ENCODE results near the gene ZNF142. TPM values are rescaled to one million over a fixed set of nuclear protein-coding genes. Genes with fewer than 3 reads are reported as not detected.

The ZNF142 gene
- total and polyA plus RNA-seq, 11 donors = 10.4 to 46.0 (median 21.3) TPM

- TF ChIP-seq, protein P1, sequence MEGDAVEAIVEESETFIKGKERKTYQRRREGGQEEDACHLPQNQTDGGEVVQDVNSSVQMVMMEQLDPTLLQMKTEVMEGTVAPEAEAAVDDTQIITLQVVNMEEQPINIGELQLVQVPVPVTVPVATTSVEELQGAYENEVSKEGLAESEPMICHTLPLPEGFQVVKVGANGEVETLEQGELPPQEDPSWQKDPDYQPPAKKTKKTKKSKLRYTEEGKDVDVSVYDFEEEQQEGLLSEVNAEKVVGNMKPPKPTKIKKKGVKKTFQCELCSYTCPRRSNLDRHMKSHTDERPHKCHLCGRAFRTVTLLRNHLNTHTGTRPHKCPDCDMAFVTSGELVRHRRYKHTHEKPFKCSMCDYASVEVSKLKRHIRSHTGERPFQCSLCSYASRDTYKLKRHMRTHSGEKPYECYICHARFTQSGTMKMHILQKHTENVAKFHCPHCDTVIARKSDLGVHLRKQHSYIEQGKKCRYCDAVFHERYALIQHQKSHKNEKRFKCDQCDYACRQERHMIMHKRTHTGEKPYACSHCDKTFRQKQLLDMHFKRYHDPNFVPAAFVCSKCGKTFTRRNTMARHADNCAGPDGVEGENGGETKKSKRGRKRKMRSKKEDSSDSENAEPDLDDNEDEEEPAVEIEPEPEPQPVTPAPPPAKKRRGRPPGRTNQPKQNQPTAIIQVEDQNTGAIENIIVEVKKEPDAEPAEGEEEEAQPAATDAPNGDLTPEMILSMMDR (IDR thresholded peaks at IDR 0.05) = no peak
- no peak for TF ChIP-seq POLR2A (IDR thresholded peaks at IDR 0.05)
- Histone ChIP-seq H3K27me3 (no peaks in the 10 kb centered on the region), H3K36me3 (no peaks in the 10 kb centered on the region), H3K9me3 (no peaks in the 10 kb centered on the region), H3K27ac (no peak overlapping the region), H3K4me1 (peaks cover 0 to 13% (median 0%) of the 10 kb centered on the region in 12 donors), H3K4me3 (no peak overlapping the region)
- ATAC-seq = no peak
- no peak for DNase-seq
- intact Hi-C loops (cut with DNase I) = no loop called here
- 87 to 95% (median 90%) methylated on average over 8 to 9 of the region's 9 CpGs for WGBS, 4 donors
Observed at GRCh38 chr2:218618102-218618860, 41.1 kb downstream of the ZNF142 start.

DNA sequence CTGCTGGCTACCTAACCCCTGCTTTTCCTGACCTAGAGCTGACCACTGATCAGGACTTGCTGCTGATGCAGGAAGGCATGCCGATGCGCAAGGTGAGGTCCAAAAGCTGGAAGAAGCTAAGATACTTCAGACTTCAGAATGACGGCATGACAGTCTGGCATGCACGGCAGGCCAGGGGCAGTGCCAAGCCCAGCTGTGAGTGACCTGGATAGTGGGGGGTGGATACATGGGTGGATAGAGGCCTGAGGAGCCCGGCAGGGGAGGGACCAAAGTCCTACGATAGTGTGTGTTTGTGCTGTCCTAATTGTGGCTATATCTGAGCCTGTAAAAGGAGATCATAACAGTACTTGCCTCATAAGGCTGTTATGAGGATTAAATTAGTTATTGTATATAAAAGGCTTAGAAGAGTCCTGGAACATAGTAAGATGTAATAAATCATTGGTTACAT, 43.5 kb downstream of the ZNF142 start:
- intact Hi-C loops (cut with DNase I) = no loop called here
- Histone ChIP-seq H3K9me3 (no peaks in the 10 kb centered on the region), H3K27me3 (no peaks in the 10 kb centered on the region), H3K4me1 (no peaks in the 10 kb centered on the region), H3K4me3 (no peak overlapping the region), H3K36me3 (no peaks in the 10 kb centered on the region), H3K27ac (peak overlapping the region in 1 of 12 donors; percentile 76)
- peak in 2 of 4 donors; percentile 32 to 36 for ATAC-seq
- TF ChIP-seq, protein P1 (IDR thresholded peaks at IDR 0.05) = no peak
- TF ChIP-seq POLR2A (IDR thresholded peaks at IDR 0.05) = no peak
- 72 to 82% (median 78%) methylated on average over 6 of the region's 6 CpGs for WGBS, 4 donors
- DNase-seq = no peak

DNA sequence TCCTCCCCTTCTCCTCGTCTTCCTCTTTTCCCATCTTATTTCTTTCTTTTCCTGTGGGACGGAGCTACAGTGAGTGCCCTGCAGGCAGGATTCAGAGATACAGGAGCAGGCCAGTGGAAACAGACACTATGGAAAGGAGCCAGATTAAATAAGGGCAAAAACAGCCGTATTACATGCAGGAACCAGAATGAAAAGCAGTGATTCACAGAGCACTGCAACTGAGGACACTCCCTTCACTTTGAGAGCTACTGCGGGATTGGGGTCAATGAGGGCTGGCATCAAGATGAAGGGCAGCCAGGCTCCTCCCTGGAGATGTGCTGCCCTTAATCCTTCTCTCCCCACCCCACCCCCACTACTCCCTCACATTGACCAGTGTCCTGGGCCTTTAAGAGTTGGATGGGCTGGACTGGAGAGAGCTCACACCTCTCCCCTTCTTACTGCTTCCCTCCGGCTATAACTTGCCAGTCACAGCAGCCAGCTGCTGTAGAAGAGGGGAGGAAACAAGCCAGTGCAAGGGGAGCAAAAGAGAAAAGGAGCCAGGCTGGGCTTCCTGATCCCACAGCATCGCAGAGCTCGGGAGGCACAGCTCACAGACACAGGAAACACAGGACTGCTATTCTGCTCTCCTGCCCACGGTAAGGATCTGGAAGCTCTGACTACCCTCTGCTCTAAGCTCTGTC, 51.8 kb downstream of the ZNF142 start, which contains the start of gene PLCD4:
PLCD4 (plus strand) TSS at position 464 of the 680 bp plus-strand sequence. CDS start 7,841 bp downstream, outside the sequence.
- H3K4me1 ChIP-seq = peaks cover 0 to 21% (median 4%) of the 10 kb centered on the region in 12 donors
- H3K36me3 ChIP-seq = no peaks in the 10 kb centered on the region
- peak; percentile 16 to 87 (median 75) for ATAC-seq
- H3K9me3 ChIP-seq = no peaks in the 10 kb centered on the region
- TF ChIP-seq POLR2A (IDR thresholded peaks at IDR 0.05) = no peak
- TF ChIP-seq, protein P1 (IDR thresholded peaks at IDR 0.05) = no peak
- H3K4me3 ChIP-seq = peak within 1 kb of the TSS in 7 of 12 donors; percentile 4 to 41 (median 30)
- peak in 2 of 5 donors; percentile 15 to 38 for DNase-seq
- peak within 1 kb of the TSS in 4 of 12 donors; percentile 13 to 78 (median 50) for H3K27ac ChIP-seq
- 16 to 34% (median 20%) methylated on average over 8 of the region's 8 CpGs for whole genome bisulfite sequencing, 4 donors
- no peaks in the 10 kb centered on the region for H3K27me3 ChIP-seq
- intact Hi-C loops (cut with DNase I) = no loop called here

- 73 to 79% (median 76%) methylated on average over 2 of the region's 2 CpGs for WGBS, 4 donors
- TF ChIP-seq POLR2A (IDR thresholded peaks at IDR 0.05) = no peak
- TF ChIP-seq, protein P1 (IDR thresholded peaks at IDR 0.05) = no peak
- H3K27me3 ChIP-seq = no peaks in the 10 kb centered on the region
- H3K36me3 ChIP-seq = no peaks in the 10 kb centered on the region
- ATAC-seq = peak in 3 of 4 donors; percentile 49 to 68 (median 63)
- intact Hi-C loops (cut with DNase I) = no loop called here
- peak in 2 of 5 donors; percentile 25 to 27 for DNase-seq
- no peak overlapping the region for H3K4me3 ChIP-seq
- H3K4me1 ChIP-seq = peaks cover 0 to 21% (median 4%) of the 10 kb centered on the region in 12 donors
- H3K9me3 ChIP-seq = no peaks in the 10 kb centered on the region
- H3K27ac ChIP-seq = peak overlapping the region in 1 of 12 donors; percentile 33
Observed at GRCh38 chr2:218605432-218605831, 54.0 kb downstream of the ZNF142 start.

Data from heart left ventricle (tissue), 16 donors.